RCC 7860 (cell line): ENCODE results near the gene DYNC1I1.

Experiments used
- DNase-seq: peaks from one replicate; pipeline ENCODE4 v3.0.0-alpha.2; 2015; ENCODE audit warnings: low spot score
- FAIRE-seq: peaks from 2 replicates; lab custom pipeline; 2012; peaks lifted over from hg19 to GRCh38; lab: Jason Lieb, UNC

DYNC1I1 gene

DNA sequence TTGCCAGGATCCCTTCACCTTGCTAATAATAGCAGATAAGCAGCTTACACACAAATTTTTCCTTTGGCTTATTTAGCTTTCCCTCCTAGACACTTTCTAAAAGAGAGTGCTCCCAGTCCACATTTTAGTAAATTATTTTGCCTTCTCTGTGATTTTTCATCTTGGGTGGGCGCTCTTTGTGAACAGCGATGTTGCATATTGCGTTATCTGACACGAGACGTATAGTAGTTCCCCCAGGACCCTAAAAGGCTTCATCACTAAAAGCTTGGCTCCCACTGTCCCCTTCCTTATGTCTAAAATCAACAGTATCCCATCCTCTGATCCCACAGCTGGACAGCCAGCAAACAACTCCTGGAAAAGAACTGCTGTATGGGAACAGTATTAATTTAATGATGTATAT lies 232.9 kb downstream of the DYNC1I1 start:
- no peak for DNase-seq
- no peak for FAIRE-seq

DNA sequence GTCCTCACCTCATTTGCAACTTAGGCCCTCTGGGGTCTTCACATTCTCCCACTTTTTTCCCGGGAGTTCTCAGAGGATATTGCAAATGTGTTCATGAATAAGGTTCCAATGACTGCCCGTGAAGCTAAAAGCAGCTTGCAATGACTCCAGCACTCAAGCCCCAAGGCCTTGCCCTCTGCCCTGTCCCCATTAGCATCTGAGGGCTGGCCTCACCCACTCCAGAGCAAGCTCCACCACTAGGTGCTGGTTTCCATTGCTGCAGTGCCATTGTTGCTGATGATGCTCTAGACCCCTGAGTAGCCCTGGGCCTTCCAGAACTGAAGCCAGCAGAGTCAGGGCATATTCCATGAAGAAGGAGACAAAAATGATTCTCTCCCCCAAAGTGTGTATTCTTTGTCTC lies 236.8 kb downstream of the DYNC1I1 start:
- FAIRE-seq (no peak), DNase-seq (no peak)

DNA sequence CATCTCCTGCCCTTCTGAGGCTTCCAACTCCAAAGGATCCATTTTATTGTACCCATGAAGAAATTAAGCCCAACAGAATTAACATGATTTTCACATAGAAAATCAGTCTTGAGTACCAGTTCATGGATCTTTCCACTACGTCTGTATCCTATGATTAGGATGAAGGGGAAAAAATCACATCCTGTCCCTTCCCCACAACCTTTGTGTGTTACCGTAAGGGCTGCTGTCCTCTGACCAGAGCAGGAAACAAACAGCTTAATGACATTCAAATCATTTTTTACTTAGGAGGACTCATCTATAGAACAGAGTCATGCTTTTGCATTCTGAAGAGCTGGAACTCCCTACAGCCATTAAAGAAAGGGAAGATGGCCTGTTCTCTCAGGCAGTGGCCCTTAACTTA lies 241.5 kb downstream of the DYNC1I1 start:
- no peak for DNase-seq
- FAIRE-seq: no peak

DNA sequence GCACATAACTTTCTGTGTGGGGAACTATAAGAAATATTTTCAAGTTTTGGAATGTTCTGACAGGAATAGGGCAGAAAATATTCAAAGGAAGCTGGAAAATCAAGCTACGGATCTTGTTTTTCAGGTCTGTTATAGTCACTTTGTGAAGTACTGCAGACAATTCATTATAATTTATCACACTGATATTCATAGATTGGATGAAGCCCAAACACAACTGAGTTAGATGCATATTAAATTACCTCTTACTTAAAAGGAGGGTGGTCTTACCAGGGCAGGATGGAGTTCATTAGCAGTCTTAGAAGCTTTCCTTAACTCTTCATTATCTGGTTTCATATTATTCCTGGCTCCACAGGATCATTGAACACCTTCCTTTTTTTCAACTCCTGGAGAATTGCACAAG lies 242.3 kb downstream of the DYNC1I1 start:
- FAIRE-seq (no peak), DNase-seq (no peak)

DNA sequence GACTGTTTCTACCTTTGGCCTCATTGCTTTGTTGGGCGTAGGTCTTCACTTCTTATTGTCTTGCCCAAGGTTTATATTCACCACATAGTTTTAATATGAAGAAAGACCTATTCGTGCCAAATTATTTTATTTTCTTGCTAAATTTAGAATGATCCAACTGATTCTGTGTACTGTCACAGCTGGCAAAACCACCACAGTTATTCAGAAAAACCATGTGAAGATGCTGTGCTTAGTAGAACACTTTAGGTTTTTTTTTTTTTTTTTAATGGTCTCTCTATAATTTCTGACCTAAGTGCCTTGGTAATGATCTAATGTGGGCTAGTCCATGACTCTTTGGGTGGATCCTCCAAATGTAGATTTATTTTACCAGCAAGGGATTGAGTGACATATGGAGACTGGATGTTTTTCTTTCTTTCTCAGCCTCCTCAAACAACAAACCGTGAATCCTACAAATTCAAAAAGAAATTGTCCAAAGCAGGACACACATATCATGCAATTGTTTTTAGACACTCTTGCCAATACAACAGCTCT lies 243.8 kb downstream of the DYNC1I1 start:
- DNase-seq (no peak), FAIRE-seq (no peak)

DNA sequence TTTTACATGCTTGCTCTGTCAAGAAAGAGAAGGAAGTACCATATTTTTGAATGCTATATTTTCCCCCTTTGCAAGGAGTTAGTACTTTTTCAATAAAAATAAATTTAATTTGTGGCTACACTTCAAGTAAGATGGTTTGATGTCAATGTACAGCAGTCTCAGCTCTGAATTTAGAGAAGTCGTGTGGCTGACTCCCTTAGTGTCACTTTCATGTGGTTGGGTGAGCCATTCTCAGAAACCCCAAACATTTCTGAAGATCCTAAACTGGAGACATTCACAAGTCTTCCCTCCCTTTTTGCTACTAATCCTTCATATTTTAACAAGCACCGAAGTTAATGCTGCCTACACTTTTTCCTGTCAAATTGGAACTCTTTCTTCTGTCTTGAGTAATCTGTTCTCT lies 244.4 kb downstream of the DYNC1I1 start:
- DNase-seq (no peak), FAIRE-seq (no peak)

DNA sequence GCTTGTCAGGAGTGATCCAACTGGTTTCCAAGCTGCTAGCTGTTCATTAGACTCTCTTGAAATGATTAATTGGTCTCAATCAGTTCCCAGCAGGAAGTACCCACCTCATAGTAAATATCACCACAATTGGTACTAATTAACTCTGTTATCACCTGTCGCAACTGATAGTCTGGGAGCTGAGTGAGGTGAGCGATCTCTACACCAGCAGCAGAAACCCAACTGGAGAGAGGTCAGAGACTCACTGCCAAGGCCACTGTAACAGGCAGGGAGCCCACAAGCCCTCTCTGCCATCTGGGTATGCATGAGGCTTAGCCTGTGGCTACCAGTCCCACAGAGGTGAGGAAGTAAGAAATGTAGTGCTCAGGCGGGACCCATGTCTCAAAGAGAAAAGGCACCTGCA lies 245.5 kb downstream of the DYNC1I1 start:
- FAIRE-seq (no peak), DNase-seq (no peak)

DNA sequence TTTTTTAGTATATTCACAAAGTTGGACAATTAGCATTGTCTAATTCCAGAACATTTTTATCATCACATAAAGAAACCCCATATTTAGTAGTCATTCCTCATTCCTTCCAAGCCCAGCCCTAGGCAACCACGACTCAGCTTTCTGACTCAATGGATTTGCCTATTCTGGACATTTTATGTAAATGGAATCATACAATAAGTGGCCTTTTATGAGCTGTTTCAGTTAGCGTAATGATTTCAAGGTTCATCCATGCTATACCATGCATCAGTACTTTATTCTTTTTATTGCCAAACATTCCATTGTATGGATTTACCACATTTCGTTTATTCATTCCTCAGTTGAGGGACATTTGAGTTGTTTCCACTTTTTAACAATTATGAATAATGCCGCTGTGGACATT lies 249.2 kb downstream of the DYNC1I1 start:
- FAIRE-seq (no peak), DNase-seq (no peak)

DNA sequence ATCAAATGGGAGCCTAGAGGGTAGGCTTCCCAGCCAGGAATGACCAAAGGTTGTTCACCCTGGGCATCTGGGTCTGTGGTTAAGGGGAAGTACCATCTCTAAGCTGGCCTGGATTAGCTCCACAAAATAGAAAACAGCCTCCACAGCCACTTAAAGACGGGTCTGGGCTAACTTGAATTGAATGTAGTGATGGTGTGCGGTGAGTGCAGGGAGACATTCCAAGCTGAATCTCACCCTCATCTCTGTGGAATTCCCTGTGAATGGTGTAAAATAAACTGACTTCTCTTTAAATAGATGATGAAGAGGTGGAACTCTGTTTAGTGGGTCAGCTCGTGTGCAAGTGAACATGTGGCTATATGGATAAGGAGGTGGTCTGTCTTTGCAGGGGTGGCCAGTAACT lies 251.0 kb downstream of the DYNC1I1 start:
- FAIRE-seq: no peak
- no peak for DNase-seq

DNA sequence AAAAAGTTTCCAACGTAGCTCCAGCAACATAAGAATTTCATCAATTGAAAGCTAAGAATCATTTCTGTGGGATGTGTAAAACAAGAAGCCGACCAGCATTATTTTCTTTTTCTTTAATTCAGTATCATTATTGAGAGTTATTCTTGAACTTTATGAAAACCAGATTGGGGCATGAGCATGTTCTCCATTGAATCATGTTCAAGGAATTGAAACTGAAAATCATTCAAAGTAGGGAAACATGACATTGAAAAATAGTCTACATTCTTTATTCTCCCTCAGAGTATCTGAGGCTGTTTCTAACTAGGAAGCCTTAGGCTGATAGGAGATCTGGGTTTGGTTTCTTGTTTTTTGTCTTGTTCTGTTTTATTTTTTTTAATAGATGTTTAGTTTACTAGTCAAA lies 253.7 kb downstream of the DYNC1I1 start:
- no peak for DNase-seq
- no peak for FAIRE-seq

DNA sequence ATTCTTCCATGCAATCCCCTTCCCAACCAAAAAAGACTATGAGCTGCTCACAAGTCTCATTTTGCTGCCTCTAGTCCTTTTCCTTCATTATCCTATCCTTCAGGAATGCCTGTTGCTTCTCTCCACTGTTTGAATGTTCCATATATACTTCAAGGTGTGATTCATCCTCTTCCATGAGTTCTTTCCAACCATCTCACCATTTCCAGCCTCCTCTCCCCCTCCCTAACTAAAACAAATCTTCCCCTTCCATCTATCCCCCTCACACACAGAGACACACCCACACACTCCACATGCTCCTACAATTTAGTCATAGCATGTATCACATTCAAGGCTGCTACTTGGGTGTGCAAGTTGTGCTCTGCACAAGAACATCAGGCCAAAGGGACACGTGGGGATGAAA lies 254.3 kb downstream of the DYNC1I1 start:
- FAIRE-seq (no peak), DNase-seq (peak; percentile 37)

DNA sequence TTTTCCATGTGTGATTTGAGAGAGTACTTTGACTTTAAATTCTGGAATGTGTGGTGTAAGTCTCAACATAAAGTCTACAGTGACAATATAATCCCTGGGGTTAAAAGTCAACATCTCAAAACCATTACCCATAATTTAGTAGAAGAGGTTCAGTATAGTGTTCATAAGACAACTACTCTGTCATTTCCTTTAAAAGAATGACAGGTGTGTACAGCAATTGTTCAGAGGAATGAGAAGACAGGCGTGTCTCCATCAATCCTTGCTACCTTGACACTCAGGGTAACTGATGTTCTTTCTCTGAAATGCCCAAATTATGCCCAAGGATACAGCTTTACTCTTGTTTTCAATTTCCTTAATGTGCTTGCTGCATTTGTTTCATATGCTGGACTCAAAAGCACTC lies 256.4 kb downstream of the DYNC1I1 start:
- DNase-seq (no peak), FAIRE-seq (no peak)

DNA sequence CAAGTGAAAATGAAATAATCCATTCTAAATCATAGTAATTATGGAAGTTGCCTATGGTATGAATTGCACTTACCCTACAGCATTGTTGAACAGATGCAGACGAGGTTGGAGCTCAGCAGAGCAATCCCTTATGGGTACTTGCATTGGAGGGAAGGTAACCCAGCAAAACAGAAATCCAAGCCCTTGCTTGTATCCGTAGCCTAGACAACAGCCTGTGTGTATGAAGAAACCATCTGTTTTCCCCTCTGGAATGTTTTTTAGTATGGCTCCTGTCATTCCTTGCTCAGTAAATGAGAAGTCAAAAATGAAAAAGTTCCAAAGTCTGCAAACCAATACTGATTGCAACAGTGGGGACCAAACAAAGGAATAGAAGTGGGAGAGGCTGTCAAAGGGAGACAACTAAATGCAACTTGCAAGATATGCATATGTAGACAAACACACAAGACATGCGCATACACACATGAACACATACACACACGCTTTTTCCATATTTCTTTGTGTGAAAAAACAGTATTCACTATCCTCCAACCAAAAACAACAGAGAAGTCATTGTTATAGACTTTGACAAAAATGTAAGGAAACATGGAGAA lies 260.8 kb downstream of the DYNC1I1 start:
- DNase-seq (no peak), FAIRE-seq (no peak)

DNA sequence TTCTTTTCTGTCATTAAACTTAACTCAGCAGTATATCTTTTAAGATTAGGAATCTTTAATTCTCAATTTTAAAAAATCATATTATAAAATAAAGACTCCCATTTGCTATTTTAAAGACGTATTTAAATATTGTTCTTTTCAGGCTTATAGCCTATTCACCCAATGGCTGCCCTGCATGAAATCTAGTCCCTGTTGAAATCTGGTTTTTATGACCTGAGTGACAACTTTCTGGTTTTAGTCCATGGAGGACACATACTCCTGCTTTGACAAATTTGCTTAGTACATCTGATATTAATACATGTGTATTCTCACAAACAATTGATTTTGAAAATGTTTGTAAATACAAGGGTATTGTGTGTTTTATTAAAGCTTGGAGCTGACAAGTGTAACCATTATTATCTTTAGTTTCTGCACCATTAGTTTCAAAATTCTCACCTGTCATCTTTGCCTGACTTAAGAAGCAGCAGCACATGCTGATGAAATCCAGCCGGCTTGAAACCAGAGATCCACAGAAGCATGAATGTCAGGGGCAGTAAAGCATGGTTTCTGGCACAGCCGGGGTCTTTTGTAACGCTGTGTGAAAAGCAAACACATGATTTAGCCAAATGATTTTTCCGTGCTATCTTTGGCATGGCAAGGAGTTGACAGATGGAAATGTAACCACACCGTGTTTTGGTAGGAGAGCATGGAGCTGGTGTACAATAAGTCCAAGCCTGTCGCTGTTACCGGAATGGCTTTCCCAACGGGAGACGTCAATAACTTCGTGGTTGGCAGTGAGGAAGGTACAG lies 262.8 kb downstream of the DYNC1I1 start:
- no peak for DNase-seq
- no peak for FAIRE-seq

DNA sequence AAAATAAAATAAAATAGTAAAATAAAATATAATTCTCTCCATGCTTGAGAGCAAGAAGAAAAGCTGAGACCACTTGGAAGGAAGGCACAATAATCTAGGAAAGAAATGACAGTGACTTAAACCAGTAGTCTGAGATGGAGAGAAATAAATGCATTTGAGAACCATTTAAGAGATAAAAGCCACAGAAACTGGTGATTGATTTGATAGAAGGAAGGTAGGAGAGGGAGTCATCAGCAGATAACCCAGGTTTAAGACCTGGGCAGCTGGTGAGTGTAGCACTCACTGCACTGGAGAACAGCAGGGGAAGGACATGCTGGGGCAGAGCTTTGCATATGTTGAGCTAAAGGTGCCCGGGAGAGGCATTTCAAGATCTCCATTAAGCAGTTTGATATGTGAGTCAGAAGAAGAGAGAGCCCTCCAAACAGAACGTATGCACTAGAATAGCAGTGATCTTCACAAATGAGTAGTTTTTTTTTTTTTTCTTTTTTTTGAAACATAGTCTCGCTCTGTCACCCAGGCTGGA lies 268.0 kb downstream of the DYNC1I1 start:
- FAIRE-seq: no peak
- no peak for DNase-seq

DNA sequence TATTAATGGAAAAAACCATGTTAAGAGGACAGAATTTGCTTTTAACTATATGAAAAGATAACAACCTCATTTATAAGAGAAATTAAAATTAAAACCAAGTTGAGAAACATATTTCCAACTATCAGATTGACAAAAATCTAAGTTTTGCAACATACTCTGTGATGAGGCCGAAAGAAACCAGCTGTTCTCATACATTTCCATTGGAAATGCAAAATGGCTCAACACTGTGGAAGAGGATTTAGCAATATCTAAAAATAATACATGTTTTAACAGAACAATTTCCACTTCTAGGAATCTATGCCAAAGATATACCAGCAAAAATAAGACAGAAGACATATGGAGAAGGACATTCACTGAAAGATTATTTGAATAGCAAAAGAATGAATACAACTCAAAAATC lies 268.8 kb downstream of the DYNC1I1 start:
- FAIRE-seq: no peak
- no peak for DNase-seq

DNA sequence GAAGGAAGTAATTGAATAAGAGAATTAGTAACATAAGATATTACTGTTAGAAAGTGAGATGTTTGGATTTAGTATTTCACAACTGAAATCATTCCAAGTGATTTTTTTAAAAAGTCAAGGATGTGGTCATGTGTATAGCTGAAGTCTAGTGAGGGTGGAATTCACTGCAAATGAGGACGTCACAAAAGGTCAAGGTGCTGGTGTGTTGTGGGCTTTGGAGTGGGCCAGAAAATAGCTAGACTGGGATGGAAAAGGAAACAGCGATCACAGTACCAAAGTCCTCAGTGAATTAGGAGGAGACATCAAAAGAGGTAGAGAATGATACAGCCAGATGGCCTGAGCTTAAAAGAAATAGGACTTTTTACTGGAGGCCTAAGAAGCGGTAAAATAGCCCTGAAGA lies 272.8 kb downstream of the DYNC1I1 start:
- FAIRE-seq (no peak), DNase-seq (no peak)

DNA sequence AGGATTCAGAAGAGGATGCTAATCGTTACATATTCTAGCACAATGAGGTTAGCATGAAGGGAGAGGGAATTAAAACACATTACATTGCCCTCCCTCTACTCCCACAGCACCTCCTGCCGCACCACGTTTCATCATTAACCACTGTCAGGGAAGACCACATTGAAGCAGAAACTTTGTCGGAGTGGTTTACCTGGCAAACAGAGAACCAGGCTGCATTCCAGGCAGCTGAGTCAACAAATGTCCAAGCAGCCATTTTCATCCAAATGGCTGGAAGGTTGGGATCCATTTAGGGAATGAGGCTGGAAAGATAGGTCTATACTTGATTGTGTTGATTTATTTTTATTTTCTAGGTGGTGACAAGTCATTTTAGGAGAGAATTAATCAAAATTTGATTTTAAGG lies 273.6 kb downstream of the DYNC1I1 start:
- FAIRE-seq: no peak

DNA sequence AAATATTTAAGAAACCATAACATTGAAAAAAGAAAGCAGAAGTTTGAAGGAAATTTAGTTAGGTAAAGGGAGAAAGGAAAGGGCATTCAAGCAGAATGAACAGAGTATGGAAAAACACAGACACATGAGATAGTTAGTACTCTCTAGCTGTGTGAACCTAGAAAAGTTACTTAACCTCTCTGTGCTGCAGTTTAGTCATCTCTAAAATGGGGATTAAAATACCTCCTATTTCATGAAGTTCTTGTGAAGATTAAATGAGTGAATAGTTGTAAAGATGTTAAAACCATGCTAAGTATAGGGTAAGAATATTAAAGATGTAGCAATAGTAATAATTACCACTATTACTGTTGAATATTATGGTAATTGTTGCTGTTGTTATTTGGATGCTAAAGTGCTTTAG lies 279.9 kb downstream of the DYNC1I1 start:
- DNase-seq (no peak), FAIRE-seq (no peak)

More for the DNA sequence above, 273.6 kb downstream of the DYNC1I1 start:
- no peak for DNase-seq

DNA sequence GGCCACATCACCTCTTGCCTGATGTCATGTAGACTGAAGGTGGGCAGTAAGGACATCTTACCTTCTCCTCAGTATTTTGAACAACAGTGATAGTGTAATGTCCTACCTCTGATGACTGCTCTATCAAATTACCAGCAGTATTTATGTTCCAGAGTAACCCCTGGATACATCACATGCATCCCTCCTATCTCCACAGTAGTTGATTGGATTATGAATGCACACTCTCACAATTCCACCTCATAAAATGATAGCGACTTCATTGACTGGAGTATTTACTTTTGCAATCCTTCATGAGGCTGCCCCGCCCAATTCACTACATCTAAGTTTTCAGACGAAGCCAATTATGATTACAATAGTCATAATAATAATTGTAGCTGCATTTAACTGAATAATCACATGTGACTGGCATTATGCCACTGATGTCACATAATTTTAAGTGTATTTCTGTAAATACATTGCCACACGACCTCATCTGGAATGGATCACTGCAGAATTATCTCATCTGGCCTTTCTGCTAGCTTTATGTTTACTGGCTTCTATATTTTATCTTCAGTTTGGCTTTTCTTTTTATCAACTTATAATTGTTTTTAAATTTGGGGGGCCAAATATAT lies 280.6 kb downstream of the DYNC1I1 start:
- DNase-seq: no peak
- FAIRE-seq: no peak

DNA sequence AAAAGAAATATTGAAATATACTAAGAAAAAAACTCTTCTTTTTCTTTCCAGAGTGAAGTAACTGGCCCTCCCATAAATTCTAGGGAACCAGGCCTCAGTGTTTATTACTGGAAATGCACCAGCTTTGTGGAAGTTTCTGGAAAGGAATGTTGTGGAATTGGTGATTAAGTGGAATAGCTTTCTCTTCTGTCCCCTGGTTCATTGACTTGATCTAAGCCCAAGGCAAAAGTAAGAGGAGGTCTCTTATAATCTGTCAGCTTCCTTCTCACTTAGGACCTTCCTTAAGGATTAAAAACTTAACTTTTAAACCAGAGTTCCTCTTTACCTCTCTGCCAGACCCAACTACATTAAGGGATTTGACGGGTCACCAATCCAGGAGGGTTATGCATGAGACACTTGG lies 283.4 kb downstream of the DYNC1I1 start:
- DNase-seq (no peak), FAIRE-seq (no peak)

DNA sequence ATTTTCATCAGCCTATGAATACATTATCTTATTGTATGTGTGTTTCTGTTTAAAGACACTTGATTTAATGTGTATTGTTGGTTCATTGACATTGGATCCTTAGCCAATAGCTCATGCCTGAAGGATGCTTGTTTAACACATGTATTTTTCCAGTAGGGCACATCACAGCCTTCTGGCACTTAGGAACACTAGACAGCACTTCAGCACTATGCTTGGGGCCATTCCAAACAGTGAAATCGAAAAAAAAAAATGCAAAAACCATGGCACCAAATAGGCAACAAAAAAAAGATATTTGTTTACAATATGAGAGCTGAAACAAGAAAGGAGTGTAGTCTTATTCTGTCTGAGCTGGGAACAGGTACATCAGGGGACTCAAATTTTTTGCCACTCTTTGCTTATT lies 286.7 kb downstream of the DYNC1I1 start:
- FAIRE-seq: no peak
- DNase-seq: no peak
